HG02938 (cell line): ENCODE measurements around the gene HELZ2.
"Not testable (repeated sequence)": the region's sequence is repeated elsewhere in the genome, so short reads cannot be mapped to it uniquely, and the experiment has no call there.

ENCODE experiments used
- ATAC-seq: cut with Tn5 transposase; IDR thresholded peaks from one replicate; pipeline ENCODE4 v1.9.1; 2021; ENCODE audit warnings: mild to moderate bottlenecking, moderate library complexity; ENCODE audit not compliant: unreplicated experiment

HELZ2 gene, protein sequence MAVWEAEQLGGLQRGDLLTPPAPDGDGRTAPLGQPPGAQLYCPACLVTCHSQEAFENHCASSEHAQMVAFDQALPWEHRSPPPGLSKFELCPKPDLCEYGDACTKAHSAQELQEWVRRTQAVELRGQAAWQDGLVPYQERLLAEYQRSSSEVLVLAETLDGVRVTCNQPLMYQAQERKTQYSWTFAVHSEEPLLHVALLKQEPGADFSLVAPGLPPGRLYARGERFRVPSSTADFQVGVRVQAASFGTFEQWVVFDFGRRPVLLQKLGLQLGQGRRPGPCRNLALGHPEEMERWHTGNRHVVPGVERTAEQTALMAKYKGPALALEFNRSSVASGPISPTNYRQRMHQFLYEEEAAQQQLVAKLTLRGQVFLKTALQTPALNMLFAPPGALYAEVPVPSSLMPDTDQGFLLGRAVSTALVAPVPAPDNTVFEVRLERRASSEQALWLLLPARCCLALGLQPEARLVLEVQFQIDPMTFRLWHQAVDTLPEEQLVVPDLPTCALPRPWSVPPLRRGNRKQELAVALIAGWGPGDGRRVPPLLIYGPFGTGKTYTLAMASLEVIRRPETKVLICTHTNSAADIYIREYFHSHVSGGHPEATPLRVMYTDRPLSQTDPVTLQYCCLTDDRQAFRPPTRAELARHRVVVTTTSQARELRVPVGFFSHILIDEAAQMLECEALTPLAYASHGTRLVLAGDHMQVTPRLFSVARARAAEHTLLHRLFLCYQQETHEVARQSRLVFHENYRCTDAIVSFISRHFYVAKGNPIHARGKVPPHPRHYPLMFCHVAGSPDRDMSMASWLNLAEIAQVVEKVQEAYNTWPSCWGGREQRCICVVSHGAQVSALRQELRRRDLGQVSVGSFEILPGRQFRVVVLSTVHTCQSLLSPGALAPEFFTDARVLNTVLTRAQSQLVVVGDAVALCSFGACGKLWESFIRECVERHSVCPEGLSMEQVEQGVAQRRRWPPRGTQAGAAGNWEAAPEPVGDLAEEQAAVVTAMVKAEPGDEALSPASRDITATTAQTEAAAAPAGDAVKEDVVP (N-terminal part only)

DNA sequence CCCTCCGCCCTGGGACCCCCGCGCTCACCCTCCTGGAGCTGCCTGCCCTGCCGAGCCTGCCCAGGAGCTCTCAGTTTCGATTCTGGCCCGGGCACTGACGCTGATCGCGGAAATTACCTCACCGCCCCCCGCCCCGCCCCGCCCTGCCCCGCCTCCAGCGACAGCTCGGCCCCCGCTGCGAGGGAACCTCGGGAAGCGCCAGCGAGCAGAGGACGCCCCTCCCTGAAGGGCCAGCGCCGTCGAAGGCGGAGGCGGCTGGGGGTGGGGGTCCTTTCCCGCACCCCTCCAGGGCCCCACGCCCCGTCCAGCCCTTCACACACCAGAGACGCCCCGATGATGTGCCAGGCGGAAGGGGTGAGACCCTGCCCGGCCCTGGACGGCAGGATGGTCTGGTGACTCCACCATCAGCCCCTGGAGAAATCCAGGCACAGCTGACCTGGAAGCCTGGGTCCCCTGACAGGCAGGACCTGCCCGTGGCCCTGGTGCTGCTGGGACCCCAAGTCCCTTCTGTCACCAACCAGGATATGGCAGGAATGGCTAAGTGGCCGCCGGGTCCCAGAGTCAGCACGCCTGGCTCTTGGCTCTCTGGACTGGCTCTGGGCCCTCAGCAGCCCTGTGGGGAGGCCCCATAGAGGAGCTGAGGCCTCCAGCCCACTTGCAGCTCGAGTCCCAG, at the start of gene HELZ2:
HELZ2 (minus strand) TSS at position 84 of the 673 bp plus-strand sequence. CDS start 1,854 bp downstream, outside the sequence.
- ATAC-seq, result no peak

DNA sequence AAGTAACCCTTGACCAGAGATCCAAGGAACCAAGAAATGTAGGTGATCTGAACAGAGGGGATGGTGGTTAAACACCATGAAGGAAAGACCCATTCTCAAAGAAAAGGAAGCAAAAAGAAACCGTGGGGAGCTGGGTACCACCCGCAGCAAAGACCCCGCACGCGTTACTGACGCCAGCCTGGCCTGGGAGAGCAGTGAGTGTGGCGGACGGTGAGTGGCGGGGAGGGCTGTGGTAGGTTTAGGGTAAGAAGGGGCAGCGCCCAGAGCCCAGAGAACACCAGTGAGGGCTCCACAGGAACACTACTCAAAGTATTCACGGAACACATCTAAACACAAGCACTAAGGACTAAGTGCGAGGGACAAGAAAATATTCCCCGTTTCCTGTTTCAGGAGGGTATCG, 48.7 kb upstream of the HELZ2 start:
- ATAC-seq, result no peak

DNA sequence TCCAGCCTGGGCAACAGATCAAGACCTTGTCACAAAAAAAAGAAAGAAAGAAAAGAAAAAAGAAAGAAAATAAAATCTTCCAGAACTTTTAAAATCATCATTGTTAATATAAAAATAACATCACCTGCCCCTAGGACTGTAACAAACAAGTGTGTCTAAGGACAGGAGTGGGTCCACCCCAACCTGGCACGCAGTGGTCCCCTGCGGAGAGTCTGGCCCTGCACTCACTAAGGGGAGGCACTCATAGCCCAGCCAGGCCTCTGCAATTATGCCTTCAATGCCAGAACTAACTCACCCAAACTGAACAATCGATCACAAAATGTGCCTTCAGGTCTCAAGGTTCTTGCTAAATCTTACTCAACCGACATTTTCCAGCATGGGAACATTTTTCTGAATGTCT, 48.1 kb upstream of the HELZ2 start:
- ATAC-seq, result no peak

DNA sequence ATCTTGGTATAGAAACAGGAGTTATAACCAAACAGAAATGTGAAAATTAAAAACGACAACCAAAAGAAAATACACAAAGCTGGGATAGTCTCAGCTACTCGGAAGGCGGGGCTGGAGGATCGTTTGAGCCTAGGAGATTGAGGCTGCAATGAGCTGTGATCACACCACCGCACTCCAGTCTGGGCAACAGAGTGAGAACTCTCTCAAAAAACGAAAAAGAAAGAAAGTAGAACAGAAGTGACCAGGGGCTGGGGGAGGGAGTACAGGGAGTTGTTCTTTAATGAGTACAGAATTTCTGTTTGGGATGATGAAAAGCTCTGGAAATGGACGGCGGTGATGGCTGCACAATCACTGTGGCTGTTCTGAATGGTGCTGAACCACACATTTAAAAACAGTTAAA, 47.0 kb upstream of the HELZ2 start:
- ATAC-seq, result no peak

DNA sequence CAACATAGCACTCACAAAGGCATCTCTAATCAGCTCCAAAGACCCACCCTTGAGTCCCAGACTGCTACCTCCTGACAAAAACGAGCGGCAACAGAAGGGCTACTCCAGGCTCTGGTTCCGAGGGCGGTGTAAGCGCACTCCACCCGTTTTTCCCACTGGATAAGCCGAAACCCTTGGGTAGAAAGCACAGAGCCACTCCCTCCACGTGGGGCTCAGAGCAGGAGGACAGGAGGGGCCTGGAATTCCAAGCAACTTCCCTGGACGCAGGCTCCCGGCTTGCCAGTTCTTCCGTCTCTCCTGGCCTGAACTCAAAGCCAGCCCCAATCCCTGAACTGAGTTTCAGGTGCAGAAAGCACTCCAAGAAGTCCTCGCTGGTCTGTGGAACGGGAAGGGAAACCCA, 45.5 kb upstream of the HELZ2 start:
- no peak for ATAC-seq

DNA sequence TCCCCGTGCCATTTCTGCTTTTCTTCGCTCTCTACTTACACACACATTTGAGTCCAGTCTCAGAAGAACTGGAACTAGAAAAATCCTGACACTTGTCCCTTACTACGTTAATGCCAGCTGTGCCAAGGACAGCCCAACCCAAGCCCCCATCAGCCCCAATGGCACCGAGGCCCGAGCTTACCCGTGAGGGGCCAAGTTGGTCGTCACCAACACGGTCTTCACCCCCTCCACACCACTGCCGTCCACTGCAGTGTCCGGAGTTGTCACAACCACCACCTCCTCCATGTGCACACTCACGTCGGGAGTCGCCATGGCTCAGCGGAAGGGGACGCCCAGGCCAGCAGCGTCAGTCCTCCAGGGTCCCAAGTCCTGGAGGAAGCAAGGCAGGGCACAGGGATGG, 45.0 kb upstream of the HELZ2 start:
- no peak for ATAC-seq

DNA sequence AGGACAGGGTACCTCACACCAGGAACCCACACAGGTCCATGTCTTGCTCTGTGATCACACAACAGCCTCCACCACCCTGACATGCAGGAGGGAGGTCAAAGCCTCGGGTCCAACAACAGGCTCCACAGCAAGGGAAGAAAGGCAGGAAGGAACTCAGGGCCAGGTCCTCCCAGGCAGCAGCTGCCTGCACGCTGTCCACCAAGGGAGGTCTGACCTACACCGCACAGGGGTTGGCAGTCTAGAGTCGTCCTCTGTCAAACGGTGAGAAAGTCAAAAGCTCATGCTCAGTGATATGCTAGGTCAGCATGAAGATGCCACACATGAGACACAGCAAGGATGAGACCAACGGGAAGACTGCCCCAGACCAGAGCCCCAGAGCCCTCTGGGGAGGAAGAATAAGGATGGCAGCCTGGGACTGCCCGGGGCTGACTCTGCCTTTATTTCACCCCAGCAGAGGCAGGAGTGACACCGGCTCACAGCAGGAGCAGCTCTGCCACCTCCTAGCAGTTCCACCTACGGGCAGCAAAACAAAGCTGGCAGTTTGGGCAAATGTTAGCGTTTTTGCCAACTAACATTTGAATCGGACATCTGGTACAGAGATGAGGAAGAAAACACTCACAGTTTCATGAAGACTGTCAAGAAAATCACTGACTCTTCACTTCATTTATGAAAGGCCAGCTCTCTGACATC, 44.4 kb upstream of the HELZ2 start:
- no peak for ATAC-seq

DNA sequence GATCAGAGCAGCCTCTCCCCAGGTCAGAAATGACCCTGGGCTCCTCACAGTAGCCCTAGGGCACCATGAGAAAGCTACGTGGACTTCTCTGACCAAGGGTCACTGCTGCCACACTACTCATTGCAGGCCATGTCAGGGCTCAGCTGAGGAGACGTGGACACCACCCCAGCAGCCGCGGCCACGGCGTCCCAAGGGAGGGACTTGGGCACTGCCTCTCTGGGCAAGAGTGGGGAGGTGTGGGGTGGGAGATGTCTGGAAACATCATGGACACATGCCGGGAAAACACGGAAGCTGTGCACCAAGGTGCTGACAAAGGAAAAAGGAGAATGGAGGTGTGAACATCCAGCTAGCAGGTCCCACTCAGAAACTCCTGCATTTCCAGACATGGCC, 43.8 kb upstream of the HELZ2 start:
- ATAC-seq, result no peak

DNA sequence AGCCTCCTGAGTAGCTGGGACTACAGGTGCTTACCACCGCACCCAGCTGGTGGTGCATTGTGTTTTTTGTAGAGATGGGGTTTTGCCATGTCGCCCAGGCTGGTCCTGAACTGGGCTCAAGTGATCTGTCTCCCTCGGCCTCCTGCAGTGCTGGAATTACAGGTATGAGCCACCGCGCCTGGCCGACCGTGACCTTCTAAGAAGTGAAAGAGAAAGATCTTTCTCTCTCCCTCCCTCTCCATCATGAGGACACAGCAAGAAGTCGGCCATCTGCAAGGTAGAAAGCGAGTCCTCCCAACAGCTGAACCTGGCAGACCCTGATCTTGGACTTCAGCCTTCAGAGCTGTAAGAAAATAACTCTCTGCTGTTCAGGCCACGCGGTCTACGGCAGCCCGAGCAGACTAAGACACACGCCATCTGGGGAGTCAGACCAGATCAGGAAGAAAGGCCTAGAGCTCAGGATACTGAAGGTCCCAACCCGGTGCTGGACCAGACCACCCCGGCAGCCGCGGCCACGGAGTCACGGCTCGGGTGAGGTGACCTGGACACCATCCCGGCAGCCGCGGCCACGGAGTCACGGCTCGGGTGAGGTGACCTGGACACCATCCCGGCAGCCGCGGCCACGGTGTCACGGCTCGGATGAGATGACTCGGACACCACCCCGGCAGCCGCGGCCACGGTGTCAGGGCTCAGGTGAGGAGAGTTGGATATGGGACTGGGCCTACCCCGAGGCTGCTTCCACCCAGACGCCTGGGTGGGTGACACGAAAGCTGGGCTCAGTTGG, 43.2 kb upstream of the HELZ2 start:
- ATAC-seq, result no peak

DNA sequence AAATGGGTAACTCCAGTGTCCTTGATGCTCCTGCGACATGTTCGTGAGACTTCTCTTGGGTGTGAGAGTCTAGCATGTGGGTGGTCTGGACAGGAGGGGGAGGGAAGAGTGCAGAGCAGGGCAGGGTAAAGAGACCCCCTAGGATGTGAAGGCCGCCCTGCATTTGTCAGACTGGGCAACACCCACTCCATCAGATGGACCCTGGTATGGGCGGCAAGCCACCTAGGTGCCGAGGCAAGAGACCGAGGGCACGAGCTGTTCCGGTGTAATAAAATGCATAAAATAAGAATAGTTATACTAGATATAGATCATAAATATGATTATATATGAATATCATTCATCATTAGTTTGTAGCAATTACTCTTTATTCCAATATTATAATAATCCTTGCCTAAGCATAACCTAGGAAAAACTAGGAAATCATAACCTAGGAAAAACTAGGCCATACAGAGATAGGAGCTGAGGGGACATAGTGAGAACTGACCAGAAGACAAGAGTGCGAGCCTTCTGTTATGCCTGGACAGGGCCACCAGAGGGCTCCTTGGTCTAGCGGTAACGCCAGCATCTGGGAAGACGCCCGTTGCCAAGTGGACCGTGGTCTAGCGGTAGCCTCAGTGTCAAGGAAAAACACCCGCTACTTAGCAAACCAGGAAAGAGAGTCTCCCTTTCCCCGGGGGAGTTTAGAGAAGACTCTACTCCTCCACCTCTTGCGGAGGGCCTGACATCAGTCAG, 40.0 kb upstream of the HELZ2 start:
- not testable (repeated sequence) for ATAC-seq

DNA sequence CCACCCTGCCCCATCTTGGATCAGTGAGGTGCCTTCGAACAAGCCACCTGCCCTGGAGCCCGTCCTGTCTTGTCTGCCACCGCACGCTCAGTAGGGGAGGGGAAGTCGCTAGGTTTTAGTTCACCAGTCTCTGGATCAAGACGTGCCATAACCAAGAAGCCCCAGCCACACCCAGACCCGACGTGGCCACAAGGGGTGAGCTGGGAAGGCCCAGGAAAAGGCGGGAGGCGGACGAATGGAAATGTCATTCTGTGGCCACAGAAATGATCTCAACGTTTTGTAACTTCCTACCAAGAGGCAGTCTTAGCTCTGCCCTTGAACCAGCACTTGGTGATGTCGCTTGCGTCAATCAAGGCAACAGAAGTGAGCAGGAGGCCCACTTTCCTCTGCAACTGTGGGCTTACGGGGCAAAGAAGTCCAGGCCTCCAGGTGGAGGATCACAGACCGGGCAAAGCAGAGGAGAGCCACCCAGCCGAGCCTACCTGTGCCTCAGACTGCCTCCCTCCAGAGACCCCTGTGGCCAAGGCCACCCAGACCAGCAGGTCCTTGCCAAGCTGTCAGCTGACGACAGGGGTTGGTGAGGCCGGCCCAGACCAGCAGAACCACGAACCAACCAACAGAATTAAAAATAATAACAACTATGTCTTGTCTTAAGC, 38.4 kb upstream of the HELZ2 start:
- no peak for ATAC-seq

DNA sequence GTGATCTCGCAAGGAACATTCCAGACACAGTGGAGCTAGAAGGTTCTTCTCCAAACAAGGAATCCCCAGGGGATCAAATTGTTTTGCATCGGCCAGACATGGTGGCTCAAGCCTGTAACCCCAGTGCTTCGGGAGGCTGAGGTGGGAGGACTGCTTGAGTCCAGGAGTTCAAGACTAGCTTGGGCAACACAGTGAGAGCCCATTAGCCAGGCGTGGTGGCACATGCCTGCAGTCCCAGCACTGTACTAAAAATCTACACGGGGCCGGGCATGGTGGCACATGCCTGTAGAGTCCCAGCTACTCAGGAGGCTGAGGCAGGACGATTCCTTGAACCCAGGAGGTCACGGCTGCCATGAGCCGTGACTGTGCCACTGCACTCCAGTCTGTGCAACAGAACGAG, 37.6 kb upstream of the HELZ2 start:
- ATAC-seq, result no peak

DNA sequence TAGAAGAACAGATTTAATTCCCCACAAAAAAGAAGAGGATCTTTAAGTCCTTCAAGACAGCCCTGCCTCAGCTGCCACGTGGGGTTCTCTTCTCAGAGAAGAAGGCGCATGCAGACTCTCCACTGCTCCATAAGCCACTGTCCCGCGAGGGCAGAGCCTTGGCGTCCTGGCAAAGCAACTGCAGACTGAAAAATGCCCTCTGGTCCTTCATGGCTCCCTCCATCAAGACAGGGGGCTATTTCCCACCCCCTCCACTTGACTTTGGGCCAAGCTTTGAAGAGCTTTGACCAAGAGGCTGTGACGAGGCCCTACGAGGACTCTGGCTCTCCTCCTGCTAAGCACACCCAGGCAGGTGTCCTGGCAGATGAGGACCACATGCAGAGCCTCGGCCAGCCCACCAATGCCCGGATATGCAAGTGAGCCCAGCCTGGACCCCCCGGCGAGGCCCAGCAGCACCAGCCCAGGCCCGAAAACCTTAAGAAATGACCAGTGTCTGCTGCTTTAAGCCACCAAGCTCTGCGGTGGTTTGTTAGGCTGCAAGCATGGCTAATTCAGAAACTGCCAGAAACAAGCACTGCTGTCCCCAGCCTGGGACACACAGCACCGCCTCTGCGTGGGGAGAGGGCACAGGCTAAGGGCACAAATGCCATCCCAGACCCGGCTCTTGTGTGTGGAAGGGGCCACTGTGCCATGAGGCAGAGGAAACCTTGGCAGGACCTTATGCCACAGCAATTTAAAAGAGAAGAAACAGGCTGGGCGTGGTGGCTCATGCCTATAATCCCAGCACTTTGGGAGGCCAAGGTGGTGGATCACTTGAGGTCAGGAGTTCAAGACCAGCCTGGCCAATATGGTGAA, 36.8 kb upstream of the HELZ2 start:
- no peak for ATAC-seq

DNA sequence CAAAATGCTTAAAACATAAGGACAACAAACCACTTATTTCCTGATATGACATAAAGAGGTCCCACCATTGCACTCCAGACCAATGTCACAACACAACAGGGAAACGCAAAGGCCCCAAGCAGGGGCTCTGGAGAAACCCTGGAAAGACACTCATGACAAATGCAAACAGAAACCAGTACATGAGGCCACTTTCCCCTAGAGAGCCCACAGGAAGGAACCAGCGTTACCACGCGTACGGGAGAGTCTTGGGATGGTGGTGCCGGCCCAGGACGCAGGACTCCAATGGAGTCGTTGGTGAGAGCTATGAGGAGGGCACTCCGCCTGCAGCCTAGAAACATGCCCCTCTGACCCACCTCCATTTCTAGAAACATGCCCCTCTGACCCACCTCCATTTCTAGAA, 32.6 kb upstream of the HELZ2 start:
- no peak for ATAC-seq

DNA sequence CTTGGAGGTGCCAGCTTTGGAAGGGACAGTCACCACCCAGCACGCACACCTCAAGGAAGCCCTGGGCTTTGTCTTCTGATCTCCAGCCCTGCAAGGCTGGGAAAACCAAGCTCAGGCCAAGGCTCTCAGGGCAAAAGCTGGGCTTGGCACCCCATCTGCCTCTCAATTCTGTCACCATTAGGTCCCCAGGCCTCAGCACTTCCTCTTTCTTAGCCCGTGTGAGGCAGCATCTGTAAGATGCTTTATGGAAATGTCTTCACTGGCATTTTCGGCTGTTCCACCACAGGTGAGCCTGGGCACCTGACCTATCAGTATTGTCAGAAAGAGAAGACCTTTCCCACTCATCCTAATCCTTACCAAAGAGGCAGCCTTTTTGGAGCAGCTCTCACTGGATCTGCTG, 28.3 kb upstream of the HELZ2 start:
- no peak for ATAC-seq

DNA sequence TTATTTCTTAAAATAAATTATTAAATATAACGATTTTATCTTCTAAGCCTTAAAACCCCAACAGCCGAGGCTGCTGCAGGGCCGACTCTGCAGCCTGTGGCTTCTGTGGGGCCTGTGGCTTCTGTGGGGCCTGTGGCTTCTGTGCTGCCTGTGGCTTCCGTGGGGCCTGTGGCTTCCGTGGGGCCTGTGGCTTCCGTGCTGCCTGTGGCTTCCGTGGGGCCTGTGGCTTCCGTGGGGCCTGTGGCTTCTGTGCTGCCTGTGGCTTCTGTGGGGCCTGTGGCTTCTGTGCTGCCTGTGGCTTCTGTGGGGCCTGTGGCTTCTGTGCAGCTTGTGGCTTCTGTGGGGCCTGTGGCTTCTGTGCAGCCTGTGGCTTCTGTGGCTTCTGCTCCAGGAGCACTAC, 27.6 kb upstream of the HELZ2 start:
- not testable (repeated sequence) for ATAC-seq

DNA sequence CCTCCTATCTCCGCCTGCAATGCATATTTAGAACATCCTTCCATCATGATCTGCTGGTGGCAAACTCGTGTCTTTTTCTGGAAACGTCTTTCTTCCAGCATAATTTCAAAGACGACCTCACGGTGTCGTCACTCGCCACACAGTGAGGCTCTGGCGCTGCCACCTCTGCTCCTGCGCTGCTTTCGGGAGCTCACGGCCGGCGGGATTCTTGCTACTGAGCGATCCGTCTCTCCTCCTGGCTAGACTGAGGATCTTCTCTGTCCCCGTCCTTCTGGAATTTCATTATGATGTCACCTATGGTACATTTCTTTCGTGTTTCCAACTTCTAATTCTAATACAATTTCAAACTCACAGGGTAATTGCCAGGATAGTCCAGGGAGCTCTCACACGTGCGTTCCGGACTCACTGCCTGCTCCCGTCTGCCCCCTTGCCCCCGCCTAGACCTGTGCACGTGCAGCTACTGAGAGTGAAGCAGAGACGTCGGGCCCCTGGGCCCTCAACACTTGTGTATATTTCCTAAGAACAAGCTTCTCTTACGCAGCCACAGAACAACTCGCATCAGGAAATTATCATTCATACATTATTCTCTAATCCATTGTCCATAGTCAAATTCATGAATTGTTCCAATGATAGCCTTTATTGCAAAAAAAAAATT, 25.5 kb upstream of the HELZ2 start:
- no peak for ATAC-seq
